ENCODE results near the gene ANKRD27.

- TF ChIP-seq CTCF (IDR thresholded peaks at IDR 0.05) (no peak), POLR2A (IDR thresholded peaks at IDR 0.05) (no peak)
Observed at GRCh38 chr19:32555786-32556185, 119.2 kb downstream of the ANKRD27 start.
